Mesodermal cell (in vitro differentiated cells): Measurements from ENCODE around the gene DHX8.
"Not testable (repeated sequence)": the region's sequence is repeated elsewhere in the genome, so short reads cannot be mapped to it uniquely, and the experiment has no call there.

Experiments
- H3K27ac ChIP-seq: 2 replicates; pipeline ENCODE4 v1.7.0; 2013; ENCODE audit warnings: mild to moderate bottlenecking, low read depth, low read length, moderate library complexity; ENCODE audit not compliant: severe bottlenecking
- H3K36me3 ChIP-seq: 2 replicates; pipeline ENCODE4 v1.7.1; 2013; ENCODE audit warnings: mild to moderate bottlenecking, low read length, moderate library complexity; ENCODE audit not compliant: control insufficient read depth, insufficient read depth
- H3K4me1 ChIP-seq: one replicate; pipeline ENCODE4 v1.7.1; 2013; ENCODE audit warnings: mild to moderate bottlenecking, low read length; ENCODE audit not compliant: insufficient read depth, control insufficient read depth, poor library complexity, severe bottlenecking
- H3K4me3 ChIP-seq: 2 replicates; pipeline ENCODE4 v1.7.0; 2013; ENCODE audit warnings: low read length, control low read depth, mild to moderate bottlenecking; ENCODE audit not compliant: insufficient read depth, poor library complexity, severe bottlenecking; ENCODE audit errors: extremely low read depth
- H3K9me3 ChIP-seq: 2 replicates; pipeline ENCODE4 v1.7.1; 2013; ENCODE audit warnings: mild to moderate bottlenecking, low read length, moderate library complexity; ENCODE audit not compliant: control insufficient read depth
- WGBS, 2 experiments: methylation state at CpG; one replicate each; pipeline ENCODE4 v1.1.5; 2013; ENCODE audit warnings: missing lambda C conversion rate in 2 of 2; ENCODE audit not compliant: insufficient coverage in 2 of 2; 5-methylcytosine and 5-hydroxymethylcytosine counted together

DHX8 gene

DNA sequence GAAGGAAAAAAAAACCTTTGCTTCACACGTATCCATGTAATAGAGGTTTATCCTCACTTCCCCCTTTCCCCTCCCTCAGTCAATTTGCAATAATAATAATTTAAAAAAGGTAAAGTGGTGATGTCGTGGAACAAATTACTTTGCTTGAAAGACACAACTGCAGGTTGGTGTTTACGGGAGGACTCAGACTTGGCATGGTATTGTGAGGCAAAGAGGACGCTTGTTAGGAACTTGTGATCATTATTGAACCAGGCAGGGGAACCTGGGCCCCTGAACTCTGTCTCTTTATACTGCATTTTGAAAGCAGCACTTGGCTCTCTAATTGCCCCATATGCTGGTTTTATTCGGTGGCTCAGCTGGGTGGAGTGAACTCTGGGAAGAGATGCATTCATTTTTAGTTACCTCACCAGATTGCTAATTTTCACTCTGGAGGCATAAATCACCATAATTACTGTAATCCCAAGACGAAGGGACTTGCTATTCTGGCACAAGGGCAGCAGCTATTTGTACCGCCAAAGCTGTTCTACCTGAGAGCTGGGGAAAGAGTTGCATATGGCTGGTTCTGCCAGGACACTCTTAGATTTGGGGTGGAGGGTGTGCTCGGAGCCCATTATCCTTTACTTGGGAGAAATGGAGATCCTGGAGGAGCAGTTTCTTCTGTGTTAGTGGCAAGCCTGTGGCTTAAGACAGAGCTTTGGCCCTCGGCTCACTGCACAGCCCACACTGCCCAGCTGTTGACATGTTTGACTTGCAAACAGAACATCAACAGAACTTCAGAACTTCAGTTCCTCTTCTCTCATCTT lies 5.7 kb upstream of the DHX8 start:
- H3K4me3 ChIP-seq = no peak overlapping the region
- peaks cover 6% of the 10 kb centered on the region for H3K4me1 ChIP-seq
- no peak overlapping the region for H3K27ac ChIP-seq
- H3K36me3 ChIP-seq = no peaks in the 10 kb centered on the region
- no peaks in the 10 kb centered on the region for H3K9me3 ChIP-seq
- 87 to 97% methylated on average over 6 to 8 of the region's 9 CpGs for WGBS, 2 experiments

DNA sequence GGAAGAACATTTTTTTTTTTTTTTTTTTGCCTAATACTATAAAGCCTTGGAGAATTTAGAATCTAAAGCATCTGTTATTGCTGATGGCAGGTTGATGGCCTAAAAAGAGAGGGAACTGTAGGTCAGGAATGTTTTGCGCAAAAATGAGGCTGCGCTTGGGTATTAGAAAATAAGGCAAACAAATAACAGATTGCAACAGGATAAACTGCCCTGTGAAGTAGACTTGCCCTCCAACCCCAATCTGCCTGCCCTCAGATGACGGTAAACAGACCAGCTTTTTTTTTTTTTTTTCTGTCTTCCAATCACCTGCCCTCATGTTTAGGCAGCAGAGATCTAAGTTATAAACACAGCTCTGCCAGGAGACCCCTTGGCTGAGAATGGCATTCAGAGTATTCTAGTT lies 3.8 kb upstream of the DHX8 start:
- Histone ChIP-seq H3K27ac (peak overlapping the region; percentile 76), H3K36me3 (no peaks in the 10 kb centered on the region), H3K4me1 (peaks cover 6% of the 10 kb centered on the region), H3K4me3 (no peak overlapping the region), H3K9me3 (no peaks in the 10 kb centered on the region)
- WGBS, 2 experiments = 79 to 83% methylated on average over 2 to 3 of the region's 3 CpGs

DNA sequence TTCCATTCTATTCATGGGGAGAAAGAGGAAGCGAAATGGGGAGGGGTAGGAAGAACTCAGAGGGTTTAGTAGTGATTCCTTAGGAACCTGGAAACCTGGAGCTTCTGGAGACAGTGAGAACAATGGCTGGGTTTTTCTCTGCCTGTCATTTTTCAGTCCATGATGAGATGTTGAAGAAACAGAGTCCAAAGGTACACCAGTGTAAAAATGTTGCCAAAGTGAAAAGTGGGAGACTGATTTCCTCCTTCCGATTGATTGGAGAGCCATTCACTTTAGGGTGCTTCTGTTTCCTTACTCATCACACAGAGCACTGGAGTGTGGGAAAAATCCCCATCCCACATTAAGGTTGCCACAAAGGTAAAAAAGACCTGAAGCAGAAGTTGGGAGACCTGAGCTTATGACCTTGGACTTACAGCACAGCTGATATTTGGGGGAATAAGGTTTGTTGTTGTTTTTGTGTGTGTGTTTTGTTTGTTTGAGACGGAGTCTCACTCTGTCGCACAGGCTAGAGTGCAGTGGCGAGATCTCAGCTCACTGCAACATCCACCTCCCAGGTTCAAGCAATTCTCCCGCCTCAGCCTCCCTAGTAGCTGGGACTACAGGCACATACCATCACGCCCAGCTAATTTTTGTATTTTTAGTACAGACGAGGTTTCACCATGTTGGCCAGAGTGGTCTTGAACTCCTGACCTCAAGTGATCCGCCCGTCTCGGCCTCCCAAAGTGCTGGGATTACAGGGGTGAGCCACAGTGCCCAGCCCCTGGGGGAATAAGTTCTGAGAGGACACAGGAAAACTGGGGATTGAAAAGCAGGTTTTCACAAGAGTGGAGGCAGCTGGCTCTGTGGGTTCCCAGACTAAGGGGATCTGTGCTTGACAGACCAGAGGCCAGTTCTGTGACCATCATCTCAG lies 1.4 kb upstream of the DHX8 start:
- 90 to 98% methylated on average over 7 to 8 of the region's 11 CpGs for WGBS, 2 experiments
- peaks cover 6% of the 10 kb centered on the region for H3K4me1 ChIP-seq
- no peak overlapping the region for H3K27ac ChIP-seq
- no peak overlapping the region for H3K4me3 ChIP-seq
- H3K9me3 ChIP-seq = no peaks in the 10 kb centered on the region
- no peaks in the 10 kb centered on the region for H3K36me3 ChIP-seq

DNA sequence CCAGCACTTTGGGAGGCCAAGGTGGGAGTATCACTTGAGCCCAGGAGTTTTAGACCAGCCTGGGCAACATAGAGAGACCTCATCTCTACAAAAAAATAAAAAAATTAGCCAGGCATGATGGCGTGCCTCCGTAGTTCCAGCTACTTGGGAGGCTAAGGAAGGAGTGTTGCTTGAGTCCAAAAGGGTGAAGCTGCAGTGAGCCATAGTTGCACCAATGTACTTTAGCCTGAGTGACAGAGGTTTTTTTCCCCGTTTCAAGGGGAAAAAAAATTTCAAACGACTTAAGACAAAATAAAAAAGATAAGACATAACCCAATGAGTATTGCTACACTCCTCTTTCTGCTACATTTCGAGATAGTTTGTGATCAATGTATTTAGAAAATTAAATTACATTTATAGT lies 6.8 kb downstream of the DHX8 start:
- H3K4me3 ChIP-seq = no peak overlapping the region
- peaks cover 8% of the 10 kb centered on the region for H3K4me1 ChIP-seq
- H3K27ac ChIP-seq = no peak overlapping the region
- WGBS, 2 experiments = 90 to 100% methylated on average over 2 to 4 of the region's 5 CpGs
- no peaks in the 10 kb centered on the region for H3K9me3 ChIP-seq
- peaks cover 53% of the 10 kb centered on the region for H3K36me3 ChIP-seq

DNA sequence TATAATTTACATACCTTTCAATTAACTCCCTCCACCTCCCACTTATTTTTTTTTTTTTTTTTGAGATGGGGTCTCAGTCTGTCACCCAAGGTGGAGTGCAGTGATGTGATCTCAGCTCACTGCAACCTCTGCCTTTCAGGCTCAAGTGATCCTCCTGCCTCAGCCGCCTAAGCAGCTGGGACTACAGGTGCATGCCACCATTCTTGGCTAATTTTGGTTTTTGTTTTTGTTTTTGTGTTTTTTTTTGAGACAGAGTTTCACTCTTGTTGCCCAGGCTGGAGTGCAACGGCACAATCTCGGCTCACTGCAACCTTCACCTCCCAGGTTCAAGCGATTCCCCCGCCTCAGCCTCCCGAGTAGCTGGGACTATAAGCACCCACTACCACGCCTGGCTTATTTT lies 25.7 kb downstream of the DHX8 start:
- H3K36me3 ChIP-seq = peaks cover 88% of the 10 kb centered on the region
- H3K27ac ChIP-seq, H3K9me3 ChIP-seq, H3K4me1 ChIP-seq, H3K4me3 ChIP-seq: not testable (repeated sequence)
- WGBS, 2 experiments = 94% methylated on average over 6 of the region's 7 CpGs; no CpG with 5 or more reads in 1 of the 2 experiments

DNA sequence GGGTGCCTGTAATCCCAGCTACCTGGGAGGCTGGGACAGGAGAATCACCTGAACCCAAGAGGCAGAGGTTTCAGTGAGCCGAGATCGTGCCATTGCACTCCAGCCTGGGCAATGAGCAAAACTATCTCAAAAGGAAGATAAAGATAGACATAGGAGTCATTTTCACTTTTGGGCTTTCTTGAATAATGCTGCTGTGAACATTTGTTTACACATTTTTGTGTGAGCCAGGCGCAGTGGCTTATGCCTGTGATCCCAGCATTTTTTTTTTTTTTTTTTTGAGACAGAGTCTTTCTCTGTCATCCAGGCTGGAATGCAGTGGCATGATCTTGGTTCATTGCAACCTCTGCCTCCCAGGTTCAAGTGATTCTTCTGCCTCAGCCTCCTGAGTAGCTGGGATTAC lies 27.4 kb downstream of the DHX8 start:
- 100% methylated on average over 2 to 3 of the region's 3 CpGs for WGBS, 2 experiments
- H3K36me3 ChIP-seq = peaks cover 83% of the 10 kb centered on the region
- not testable (repeated sequence) for H3K4me3 ChIP-seq, H3K27ac ChIP-seq, H3K4me1 ChIP-seq, H3K9me3 ChIP-seq

DNA sequence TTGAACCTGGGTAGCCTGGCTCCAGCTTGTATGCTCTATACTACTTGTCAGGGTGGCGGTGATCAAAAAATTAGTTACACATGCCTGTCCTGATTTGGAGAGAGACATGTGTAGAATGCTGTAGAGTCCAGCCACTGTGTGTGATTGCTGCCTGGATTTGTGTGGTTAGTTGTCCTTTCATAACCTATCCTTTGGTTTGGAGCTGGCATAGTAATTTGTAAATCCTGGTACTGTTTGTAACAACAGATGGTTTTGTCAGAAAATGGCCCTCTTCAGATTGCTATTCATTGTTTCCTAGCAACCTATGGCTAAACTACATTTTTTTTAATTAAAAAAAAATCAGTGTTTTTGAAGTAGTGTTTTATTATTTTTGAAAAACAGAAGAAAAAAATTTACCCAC lies 31.9 kb downstream of the DHX8 start:
- Histone ChIP-seq H3K36me3 (peaks cover 89% of the 10 kb centered on the region), H3K27ac (no peak overlapping the region), H3K4me1 (peaks cover 6% of the 10 kb centered on the region), H3K9me3 (no peaks in the 10 kb centered on the region), H3K4me3 (no peak overlapping the region)
- 100% methylated on average over 1 of the region's 1 CpG for WGBS, 2 experiments

DNA sequence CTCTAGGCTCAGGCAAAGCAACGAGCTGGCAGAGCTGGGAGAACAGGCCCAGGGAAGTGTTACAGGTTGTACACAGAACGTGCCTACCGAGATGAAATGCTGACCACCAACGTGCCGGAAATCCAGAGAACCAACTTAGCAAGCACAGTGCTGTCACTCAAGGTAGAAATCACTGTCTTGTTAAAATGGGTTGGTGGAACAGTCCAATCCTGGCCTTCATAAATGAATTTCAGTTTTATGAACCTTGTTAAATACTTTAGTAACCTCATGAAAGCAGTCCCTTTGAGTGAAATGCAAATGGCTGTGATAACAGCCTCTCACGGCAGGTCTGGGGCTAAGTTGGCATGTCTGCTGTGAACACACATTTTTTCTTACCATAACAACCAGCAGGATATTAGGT lies 33.4 kb downstream of the DHX8 start:
- peaks cover 6% of the 10 kb centered on the region for H3K4me1 ChIP-seq
- H3K9me3 ChIP-seq = no peaks in the 10 kb centered on the region
- no peak overlapping the region for H3K4me3 ChIP-seq
- 92 to 95% methylated on average over 5 of the region's 6 CpGs for WGBS, 2 experiments
- H3K36me3 ChIP-seq = peaks cover 91% of the 10 kb centered on the region
- H3K27ac ChIP-seq = no peak overlapping the region

DNA sequence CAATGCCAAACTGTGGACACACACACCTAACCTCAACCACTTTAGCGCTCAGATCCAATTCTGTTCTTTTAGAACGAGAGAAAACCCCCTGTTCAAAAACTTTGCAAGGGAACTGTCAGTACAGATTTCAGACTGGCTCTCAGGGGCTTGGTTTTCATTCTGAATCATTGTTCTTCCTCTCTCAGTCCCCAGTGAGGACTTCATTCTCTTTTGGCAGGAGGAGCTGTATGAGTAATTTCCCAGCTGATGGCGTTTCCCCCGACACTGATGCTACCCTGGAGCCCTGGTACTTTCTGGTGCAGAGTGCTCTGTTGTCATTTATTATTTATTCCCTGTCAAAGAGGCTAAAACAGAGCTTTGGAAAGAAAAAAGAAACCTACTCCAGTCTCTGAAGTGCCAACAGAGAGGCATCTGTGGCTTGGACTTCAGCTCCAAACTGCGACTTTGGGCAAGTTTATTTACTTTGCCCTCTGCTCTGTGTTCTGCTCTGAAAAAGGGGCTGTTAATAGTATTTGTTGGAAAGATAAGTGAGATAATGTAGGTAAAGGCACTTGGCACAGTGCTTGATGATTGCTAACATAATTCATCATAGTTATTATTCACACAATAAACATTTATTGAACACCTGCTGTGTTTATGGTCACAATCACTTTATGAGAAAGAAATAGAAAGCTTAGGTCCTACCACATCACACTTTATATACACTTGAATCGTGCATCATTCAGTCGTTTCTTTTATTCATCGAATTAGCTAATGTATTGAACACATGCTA lies 34.0 kb downstream of the DHX8 start:
- H3K36me3 ChIP-seq = peaks cover 91% of the 10 kb centered on the region
- H3K4me3 ChIP-seq = no peak overlapping the region
- H3K9me3 ChIP-seq = no peaks in the 10 kb centered on the region
- WGBS, 2 experiments = 94 to 96% methylated on average over 3 of the region's 8 CpGs
- peaks cover 6% of the 10 kb centered on the region for H3K4me1 ChIP-seq
- peak overlapping the region; percentile 26 for H3K27ac ChIP-seq

DNA sequence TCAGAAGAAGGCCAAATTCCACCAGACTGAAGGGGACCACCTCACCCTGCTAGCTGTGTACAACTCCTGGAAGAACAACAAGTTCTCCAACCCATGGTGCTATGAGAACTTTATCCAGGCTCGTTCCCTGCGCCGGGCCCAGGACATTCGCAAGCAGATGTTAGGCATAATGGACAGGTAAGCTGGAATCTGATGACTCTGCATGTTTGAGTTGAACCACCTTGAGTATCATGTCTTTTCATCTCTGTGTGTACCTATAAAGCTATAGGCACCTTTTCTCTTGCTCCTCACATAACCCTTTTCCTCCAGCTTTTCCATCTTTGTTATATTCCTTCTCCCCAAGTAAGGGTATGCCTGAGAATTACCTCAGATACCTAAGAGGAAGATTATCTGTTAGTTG lies 37.6 kb downstream of the DHX8 start:
- H3K9me3 ChIP-seq = no peaks in the 10 kb centered on the region
- WGBS, 2 experiments = 91 to 100% methylated on average over 4 of the region's 4 CpGs
- no peak overlapping the region for H3K27ac ChIP-seq
- H3K4me1 ChIP-seq = peaks cover 27% of the 10 kb centered on the region
- peaks cover 88% of the 10 kb centered on the region for H3K36me3 ChIP-seq
- H3K4me3 ChIP-seq = no peak overlapping the region
